Neuronal stem cell (in vitro differentiated cells): ENCODE results near the gene NEMF. TPM values are rescaled to one million over a fixed set of nuclear protein-coding genes. Genes with fewer than 3 reads are reported as not detected.
A peak's percentile ranks its signal among the peaks of the same experiment; 100 is the strongest.

ENCODE experiments used
- DNase-seq: peaks from one replicate; pipeline ENCODE4 v3.0.0-alpha.2; 2013; ENCODE audit warnings: low spot score
- H2AFZ ChIP-seq: one replicate; pipeline ENCODE4 v1.6.1; 2013; ENCODE audit warnings: mild to moderate bottlenecking, low read length, inconsistent platforms
- H2AK5ac ChIP-seq: 2 replicates; pipeline ENCODE4 v1.6.1; 2013; ENCODE audit warnings: low read depth, mild to moderate bottlenecking, inconsistent platforms, low read length, moderate library complexity, mixed read lengths
- H2BK120ac ChIP-seq: 2 replicates; pipeline ENCODE4 v1.6.1; 2013; ENCODE audit warnings: low read depth, mild to moderate bottlenecking, inconsistent platforms, low read length, moderate library complexity, mixed read lengths
- H2BK12ac ChIP-seq: one replicate; pipeline ENCODE4 v1.6.1; 2013; ENCODE audit warnings: low read length, inconsistent platforms
- H2BK15ac ChIP-seq: 2 replicates; pipeline ENCODE4 v1.6.1; 2013; ENCODE audit warnings: mild to moderate bottlenecking, low read length, inconsistent platforms, mixed read lengths
- H2BK5ac ChIP-seq: one replicate; pipeline ENCODE4 v1.6.1; 2013; ENCODE audit warnings: inconsistent platforms, mild to moderate bottlenecking, low read length, moderate library complexity
- H3K14ac ChIP-seq: one replicate; pipeline ENCODE4 v1.6.1; 2013; ENCODE audit warnings: low read length, inconsistent platforms
- H3K18ac ChIP-seq: 2 replicates; pipeline ENCODE4 v1.6.1; 2013; ENCODE audit warnings: low read length, inconsistent platforms
- H3K23ac ChIP-seq: 2 replicates; pipeline ENCODE4 v1.6.1; 2013; ENCODE audit warnings: low read depth, mild to moderate bottlenecking, mixed read lengths, low read length, inconsistent platforms; ENCODE audit not compliant: poor library complexity
- H3K27ac ChIP-seq: replicated peaks from 3 replicates; pipeline ENCODE4 v1.5.1; 2013; ENCODE audit warnings: low read length, inconsistent platforms
- H3K27me3 ChIP-seq, 3 experiments: 2 replicates each; pipeline ENCODE4 v1.6.1; 2013; ENCODE audit warnings: low read length in 3 of 3, mild to moderate bottlenecking in 2 of 3, inconsistent platforms in 1 of 3, low read depth in 1 of 3, mixed read lengths in 1 of 3, moderate library complexity in 1 of 3; ENCODE audit not compliant: control insufficient read depth in 3 of 3, insufficient read depth in 3 of 3
- H3K36me3 ChIP-seq, 2 donors: replicated peaks in 1 of 2; 2 replicates each; pipeline ENCODE4 v1.6.1; 2013; ENCODE audit warnings: low read length in 2 of 2; ENCODE audit not compliant: control insufficient read depth in 2 of 2, insufficient read depth in 2 of 2
- H3K4ac ChIP-seq: 2 replicates; pipeline ENCODE4 v1.6.1; 2013; ENCODE audit warnings: inconsistent platforms, mild to moderate bottlenecking, low read length, moderate library complexity
- H3K4me1 ChIP-seq, 2 donors: 1 replicate in 1 of 2; 2 replicates in 1 of 2; pipeline ENCODE4 v1.6.1; 2013; ENCODE audit warnings: low read length in 2 of 2, low read depth in 1 of 2; ENCODE audit not compliant: control insufficient read depth in 2 of 2, insufficient read depth in 1 of 2
- H3K4me2 ChIP-seq: one replicate; pipeline ENCODE4 v1.6.1; 2013; ENCODE audit warnings: mild to moderate bottlenecking, low read length, inconsistent platforms; ENCODE audit not compliant: insufficient read depth, poor library complexity, severe bottlenecking
- H3K4me3 ChIP-seq, 2 donors: 2 replicates each; pipeline ENCODE4 v1.5.1; 2013; ENCODE audit warnings: low read length in 2 of 2, mild to moderate bottlenecking in 2 of 2, inconsistent platforms in 1 of 2, moderate library complexity in 1 of 2
- H3K79me1 ChIP-seq: one replicate; pipeline ENCODE4 v1.6.1; 2013; ENCODE audit warnings: low read depth, mild to moderate bottlenecking, inconsistent platforms, low read length, moderate library complexity
- H3K9ac ChIP-seq: one replicate; pipeline ENCODE4 v1.6.1; 2013; ENCODE audit warnings: mild to moderate bottlenecking, low read depth, low read length, inconsistent platforms; ENCODE audit not compliant: poor library complexity
- H3K9me3 ChIP-seq, 2 donors: replicated peaks in 1 of 2; 2 replicates each; pipeline versions ENCODE3 to v1.6.1; 2013; ENCODE audit warnings: low read length in 2 of 2, mild to moderate bottlenecking in 2 of 2, inconsistent platforms in 1 of 2, low read depth in 1 of 2, mixed read lengths in 1 of 2, moderate library complexity in 1 of 2; ENCODE audit not compliant: control insufficient read depth in 2 of 2, insufficient read depth in 1 of 2
- H4K8ac ChIP-seq: one replicate; pipeline ENCODE4 v1.6.1; 2013; ENCODE audit warnings: low read depth, mild to moderate bottlenecking, inconsistent platforms, low read length, moderate library complexity
- H4K91ac ChIP-seq: one replicate; pipeline ENCODE4 v1.6.1; 2013; ENCODE audit warnings: low read length, low read depth, mild to moderate bottlenecking, inconsistent platforms; ENCODE audit not compliant: poor library complexity
- WGBS, 2 donors: extraction: QIAGEN DNeasy Blood & Tissue Kit; methylation state at CpG; one replicate each; pipeline ENCODE4 v1.1.7; 2013; ENCODE audit warnings: missing lambda C conversion rate in 2 of 2, mixed read lengths in 1 of 2; ENCODE audit not compliant: insufficient read length in 2 of 2, insufficient replicate concordance in 1 of 2; ENCODE audit errors: extremely low coverage in 2 of 2; 5-methylcytosine and 5-hydroxymethylcytosine counted together
- polyA plus RNA-seq, 2 experiments: library from polyadenylated mRNA; stranded (reverse); fragments of 200-250 nt; gene quantifications; one replicate each; pipeline ENCODE4 v1.2.3, GENCODE V29; 2013

The NEMF gene, protein sequence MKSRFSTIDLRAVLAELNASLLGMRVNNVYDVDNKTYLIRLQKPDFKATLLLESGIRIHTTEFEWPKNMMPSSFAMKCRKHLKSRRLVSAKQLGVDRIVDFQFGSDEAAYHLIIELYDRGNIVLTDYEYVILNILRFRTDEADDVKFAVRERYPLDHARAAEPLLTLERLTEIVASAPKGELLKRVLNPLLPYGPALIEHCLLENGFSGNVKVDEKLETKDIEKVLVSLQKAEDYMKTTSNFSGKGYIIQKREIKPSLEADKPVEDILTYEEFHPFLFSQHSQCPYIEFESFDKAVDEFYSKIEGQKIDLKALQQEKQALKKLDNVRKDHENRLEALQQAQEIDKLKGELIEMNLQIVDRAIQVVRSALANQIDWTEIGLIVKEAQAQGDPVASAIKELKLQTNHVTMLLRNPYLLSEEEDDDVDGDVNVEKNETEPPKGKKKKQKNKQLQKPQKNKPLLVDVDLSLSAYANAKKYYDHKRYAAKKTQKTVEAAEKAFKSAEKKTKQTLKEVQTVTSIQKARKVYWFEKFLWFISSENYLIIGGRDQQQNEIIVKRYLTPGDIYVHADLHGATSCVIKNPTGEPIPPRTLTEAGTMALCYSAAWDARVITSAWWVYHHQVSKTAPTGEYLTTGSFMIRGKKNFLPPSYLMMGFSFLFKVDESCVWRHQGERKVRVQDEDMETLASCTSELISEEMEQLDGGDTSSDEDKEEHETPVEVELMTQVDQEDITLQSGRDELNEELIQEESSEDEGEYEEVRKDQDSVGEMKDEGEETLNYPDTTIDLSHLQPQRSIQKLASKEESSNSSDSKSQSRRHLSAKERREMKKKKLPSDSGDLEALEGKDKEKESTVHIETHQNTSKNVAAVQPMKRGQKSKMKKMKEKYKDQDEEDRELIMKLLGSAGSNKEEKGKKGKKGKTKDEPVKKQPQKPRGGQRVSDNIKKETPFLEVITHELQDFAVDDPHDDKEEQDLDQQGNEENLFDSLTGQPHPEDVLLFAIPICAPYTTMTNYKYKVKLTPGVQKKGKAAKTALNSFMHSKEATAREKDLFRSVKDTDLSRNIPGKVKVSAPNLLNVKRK
- 62.0 TPM for polyA plus RNA-seq (2013, experiment 1 of 2)
- polyA plus RNA-seq (2013, experiment 2 of 2): 63.9 TPM

DNA sequence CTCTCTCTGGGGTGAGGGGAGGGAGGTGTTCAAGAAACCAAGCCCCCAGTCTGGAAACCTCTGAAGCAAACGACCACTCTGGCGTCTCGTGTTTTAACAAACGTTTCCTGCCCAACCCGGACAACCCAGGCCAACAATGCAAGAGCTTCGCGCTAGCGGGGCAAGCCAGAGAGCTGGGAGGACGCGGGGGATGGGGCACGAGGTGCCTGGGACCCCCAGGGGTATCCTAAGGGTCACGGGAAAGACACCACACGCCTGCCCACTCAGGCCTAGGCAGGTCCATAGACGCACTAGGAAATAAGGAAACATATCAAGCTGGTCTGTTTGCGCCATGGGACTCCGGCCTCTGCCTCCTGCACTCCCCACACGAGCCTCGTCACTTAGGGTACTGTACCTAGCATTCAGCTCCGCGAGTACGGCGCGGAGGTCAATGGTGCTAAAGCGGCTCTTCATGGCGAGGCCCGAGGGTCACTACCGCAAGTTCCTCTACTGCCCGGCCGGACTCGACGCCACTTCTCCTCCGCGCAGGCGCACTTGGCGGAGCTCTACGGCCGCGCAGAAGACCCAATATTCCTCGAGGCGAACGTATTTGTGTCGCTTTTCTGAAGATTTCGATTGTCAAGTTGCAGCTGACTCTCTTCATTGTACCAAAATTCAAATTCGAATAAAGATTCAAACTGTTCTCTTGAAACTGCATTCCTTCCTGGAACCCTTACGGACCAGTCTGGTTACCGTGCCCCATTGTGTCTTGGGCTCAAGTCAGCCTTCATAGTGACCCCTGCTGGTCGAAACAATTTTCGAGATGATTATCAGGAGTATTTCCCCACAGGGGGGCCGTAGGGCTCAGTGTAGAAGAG lies at the start of gene NEMF:
TSS of gene NEMF (minus strand) at position 488 of the 857 bp plus-strand sequence. CDS start at position 453, 35 bp downstream.
- H3K9ac ChIP-seq: peak within 1 kb of the TSS; percentile 97
- peak within 1 kb of the TSS; percentile 92 for H3K23ac ChIP-seq
- peak within 1 kb of the TSS; percentile 89 for H3K14ac ChIP-seq
- H3K79me1 ChIP-seq: peaks cover 6% of the 10 kb centered on the region
- no peak within 1 kb of the TSS for H2BK12ac ChIP-seq
- DNase-seq: peak; percentile 89
- H2BK120ac ChIP-seq: no peak within 1 kb of the TSS
- H2BK5ac ChIP-seq: no peak within 1 kb of the TSS
- no peaks in the 10 kb centered on the region for H3K9me3 ChIP-seq
- H3K36me3 ChIP-seq: peaks cover 7 to 37% of the 10 kb centered on the region in 2 donors
- no peaks in the 10 kb centered on the region for H3K27me3 ChIP-seq
- peak within 1 kb of the TSS; percentile 88 for H2BK15ac ChIP-seq
- H4K91ac ChIP-seq: no peak within 1 kb of the TSS
- peak within 1 kb of the TSS; percentile 44 for H2AK5ac ChIP-seq
- H3K4me1 ChIP-seq: peaks cover 0 to 5% of the 10 kb centered on the region in 2 donors
- H3K18ac ChIP-seq: peak within 1 kb of the TSS; percentile 98
- H4K8ac ChIP-seq: no peak within 1 kb of the TSS
- H2AFZ ChIP-seq: peak within 1 kb of the TSS; percentile 94
- H3K27ac ChIP-seq: peak within 1 kb of the TSS; percentile 39
- H3K4me3 ChIP-seq: peak within 1 kb of the TSS; percentile 84 to 94
- H3K4ac ChIP-seq: peak within 1 kb of the TSS; percentile 96
- no CpG with 5 or more reads among the region's 49 CpGs for WGBS, 2 donors
- H3K4me2 ChIP-seq: peak within 1 kb of the TSS; percentile 65

DNA sequence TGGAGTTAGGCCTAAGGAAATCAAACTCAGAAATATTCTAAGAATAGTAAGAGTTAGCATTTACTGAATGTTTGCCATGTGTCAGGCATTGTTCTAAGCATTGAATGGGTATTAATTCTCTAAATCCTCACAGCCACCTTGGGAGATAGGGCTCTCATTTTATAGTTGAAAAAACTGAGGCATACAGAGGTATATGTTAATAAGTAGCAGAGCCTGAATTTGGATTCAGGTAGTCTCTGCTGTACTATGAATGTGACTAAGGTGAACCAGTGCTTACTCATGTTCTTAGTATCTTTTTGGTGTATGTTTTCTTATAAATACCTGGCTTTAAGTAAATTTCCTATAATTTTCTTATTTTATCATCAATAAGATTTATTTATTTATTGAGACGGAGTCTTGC lies 48.4 kb upstream of the NEMF start:
- Histone ChIP-seq H3K4me1 (peaks cover 0 to 7% of the 10 kb centered on the region in 2 donors), H2BK15ac (no peak overlapping the region), H3K14ac (no peak overlapping the region), H3K4me3 (no peak overlapping the region), H3K36me3 (peaks cover 0 to 21% of the 10 kb centered on the region in 2 donors), H2BK5ac (no peak overlapping the region), H3K9ac (no peak overlapping the region), H4K8ac (no peak overlapping the region), H2AFZ (no peak overlapping the region), H3K9me3 (no peaks in the 10 kb centered on the region), H3K23ac (no peak overlapping the region), H2BK120ac (no peak overlapping the region), H3K4me2 (no peak overlapping the region), H3K27me3 (no peaks in the 10 kb centered on the region), H4K91ac (no peak overlapping the region), H3K79me1 (no peaks in the 10 kb centered on the region), H3K4ac (no peak overlapping the region), H2BK12ac (no peak overlapping the region), H2AK5ac (no peak overlapping the region), H3K27ac (no peak overlapping the region), H3K18ac (no peak overlapping the region)
- DNase-seq: no peak
- no CpG with 5 or more reads among the region's 1 CpG for WGBS, 2 donors

DNA sequence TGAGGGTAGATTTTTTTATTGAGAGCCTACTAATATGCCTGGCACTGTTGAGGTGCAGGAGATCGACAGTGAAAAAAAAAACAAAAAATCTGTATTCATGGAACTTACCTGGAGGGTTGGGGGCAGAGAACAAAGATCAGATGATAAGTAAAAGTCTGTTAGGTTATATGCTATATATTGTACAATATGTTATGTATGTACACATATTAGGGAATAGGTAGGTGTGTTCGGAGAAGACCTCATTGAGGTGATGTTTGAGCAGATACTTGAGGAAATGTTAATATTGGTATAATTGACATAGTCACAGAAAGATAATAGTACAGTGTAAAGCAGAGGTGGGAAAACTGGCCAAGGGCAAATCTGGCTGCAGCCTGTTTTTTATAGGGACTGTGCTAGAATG lies 45.9 kb upstream of the NEMF start:
- Histone ChIP-seq H3K4me1 (peaks cover 0 to 17% of the 10 kb centered on the region in 2 donors), H3K4ac (no peak overlapping the region), H2AK5ac (no peak overlapping the region), H2BK5ac (no peak overlapping the region), H3K9ac (no peak overlapping the region), H2BK15ac (no peak overlapping the region), H3K18ac (no peak overlapping the region), H3K4me2 (no peak overlapping the region), H3K36me3 (peaks cover 0 to 45% of the 10 kb centered on the region in 2 donors), H4K91ac (no peak overlapping the region), H3K23ac (no peak overlapping the region), H2BK12ac (no peak overlapping the region), H3K14ac (no peak overlapping the region), H2AFZ (no peak overlapping the region), H3K27me3 (no peaks in the 10 kb centered on the region), H3K9me3 (no peaks in the 10 kb centered on the region), H3K27ac (no peak overlapping the region), H3K4me3 (no peak overlapping the region), H2BK120ac (no peak overlapping the region), H4K8ac (no peak overlapping the region), H3K79me1 (peaks cover 2% of the 10 kb centered on the region)
- no peak for DNase-seq
- WGBS, 2 donors: no CpG with 5 or more reads among the region's 2 CpGs
